GM21367 (cell line): ENCODE results near the gene PTRHD1.

Experiments
- ATAC-seq: cut with Tn5 transposase; IDR thresholded peaks from one replicate; pipeline ENCODE4 v1.9.1; 2021; ENCODE audit not compliant: unreplicated experiment

Gene PTRHD1

GRCh38 chr2:24830786-24831185, 37.6 kb upstream of the PTRHD1 start:
- ATAC-seq = no peak

- no peak for ATAC-seq
Observed at GRCh38 chr2:24830351-24830750, 37.2 kb upstream of the PTRHD1 start.

DNA sequence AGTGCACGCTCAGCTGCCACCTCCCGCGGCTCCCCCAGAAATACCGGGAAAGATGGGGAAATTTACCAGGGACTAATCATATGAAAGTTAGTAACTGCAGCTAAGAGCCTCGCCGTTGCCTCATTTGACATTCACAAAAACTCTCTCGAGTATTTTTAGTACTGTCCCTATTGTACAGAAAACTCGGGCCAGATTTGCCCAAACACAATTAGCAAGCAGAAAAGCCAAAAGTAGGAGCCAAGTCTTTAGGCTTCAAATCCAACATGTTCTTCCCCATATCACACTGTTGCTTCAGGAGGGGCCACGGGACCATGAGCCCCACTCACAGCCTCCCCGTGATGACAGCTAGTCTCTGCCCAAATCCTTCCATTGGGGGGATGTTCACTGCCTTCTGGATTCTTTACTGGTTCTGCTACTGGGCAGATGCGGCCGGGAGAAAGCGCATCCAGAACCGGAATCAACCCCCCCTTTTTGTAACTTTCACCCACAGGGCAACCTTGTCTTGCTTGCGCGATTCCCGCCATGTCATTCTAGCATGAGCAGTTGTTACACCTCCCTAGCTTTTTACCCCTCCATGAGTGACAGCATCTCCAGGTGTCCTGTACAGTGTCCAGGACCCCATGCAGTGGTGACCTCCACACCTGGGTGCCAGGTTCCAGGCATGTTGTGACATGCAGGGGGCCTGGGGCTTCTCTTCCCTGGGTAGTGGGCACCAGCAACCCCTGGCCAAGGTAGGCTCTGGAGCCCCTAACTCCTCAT, 35.2 kb upstream of the PTRHD1 start:
- ATAC-seq = no peak

DNA sequence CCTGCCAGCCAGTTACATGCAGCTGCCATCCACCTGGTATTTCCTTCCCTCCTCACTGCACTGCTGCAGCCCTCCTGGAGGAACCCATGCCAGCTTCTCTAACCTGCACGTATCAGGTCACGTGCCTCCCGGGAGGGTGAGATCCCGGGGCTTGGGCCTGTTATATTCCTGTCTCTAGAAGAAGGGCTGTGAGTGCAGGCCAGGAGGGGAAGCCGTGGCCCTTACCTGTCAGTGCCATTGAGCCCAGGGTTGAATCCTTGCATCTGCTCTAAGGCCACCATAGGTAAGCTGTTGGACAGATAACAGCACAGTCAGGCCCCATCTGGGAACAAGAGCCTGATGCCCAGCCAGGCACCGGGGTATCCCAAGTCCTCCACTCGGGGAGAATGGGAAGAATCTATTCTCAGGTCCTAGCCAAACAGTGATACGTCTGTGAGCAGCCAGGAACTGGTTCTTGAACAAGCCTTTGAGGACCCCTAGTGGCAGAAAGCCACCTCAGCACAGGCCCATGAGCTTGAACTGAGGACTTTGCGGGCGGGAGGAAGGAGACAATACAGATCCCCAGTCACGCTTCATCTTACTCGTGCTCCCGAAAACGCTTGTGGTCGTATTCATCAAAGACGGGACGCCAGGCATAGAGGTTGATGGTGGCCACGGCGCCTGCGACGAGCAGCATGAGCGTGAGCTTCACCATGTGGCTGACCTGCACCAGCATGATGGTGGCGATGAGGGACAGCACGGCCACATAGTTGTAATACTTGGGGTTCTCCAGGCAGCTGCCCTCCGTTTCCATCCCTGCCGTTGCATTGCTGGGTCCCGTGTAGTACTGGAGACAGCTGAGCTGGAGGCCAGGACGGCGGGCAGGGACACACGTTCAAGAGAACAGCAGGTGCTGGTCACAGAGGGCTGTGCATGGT, 34.4 kb upstream of the PTRHD1 start:
- ATAC-seq = peak; percentile 64

DNA sequence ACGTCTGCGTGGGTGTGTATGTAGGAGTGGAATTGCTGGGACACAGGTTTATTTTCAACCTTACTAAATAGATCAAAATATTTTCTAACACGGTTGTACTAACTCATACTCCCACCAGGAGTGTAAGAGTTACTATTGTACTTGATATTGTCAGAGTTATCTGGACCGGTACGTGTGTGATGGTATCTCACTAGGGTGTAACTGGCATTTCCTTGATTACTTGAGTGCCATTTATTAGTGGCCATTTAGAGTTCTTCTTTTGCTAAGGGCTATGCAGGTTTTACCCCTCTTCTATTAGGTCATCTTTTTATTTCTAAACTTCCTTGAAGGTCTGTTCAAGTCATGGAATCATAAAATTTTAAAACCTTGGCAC, 33.6 kb upstream of the PTRHD1 start:
- no peak for ATAC-seq

DNA sequence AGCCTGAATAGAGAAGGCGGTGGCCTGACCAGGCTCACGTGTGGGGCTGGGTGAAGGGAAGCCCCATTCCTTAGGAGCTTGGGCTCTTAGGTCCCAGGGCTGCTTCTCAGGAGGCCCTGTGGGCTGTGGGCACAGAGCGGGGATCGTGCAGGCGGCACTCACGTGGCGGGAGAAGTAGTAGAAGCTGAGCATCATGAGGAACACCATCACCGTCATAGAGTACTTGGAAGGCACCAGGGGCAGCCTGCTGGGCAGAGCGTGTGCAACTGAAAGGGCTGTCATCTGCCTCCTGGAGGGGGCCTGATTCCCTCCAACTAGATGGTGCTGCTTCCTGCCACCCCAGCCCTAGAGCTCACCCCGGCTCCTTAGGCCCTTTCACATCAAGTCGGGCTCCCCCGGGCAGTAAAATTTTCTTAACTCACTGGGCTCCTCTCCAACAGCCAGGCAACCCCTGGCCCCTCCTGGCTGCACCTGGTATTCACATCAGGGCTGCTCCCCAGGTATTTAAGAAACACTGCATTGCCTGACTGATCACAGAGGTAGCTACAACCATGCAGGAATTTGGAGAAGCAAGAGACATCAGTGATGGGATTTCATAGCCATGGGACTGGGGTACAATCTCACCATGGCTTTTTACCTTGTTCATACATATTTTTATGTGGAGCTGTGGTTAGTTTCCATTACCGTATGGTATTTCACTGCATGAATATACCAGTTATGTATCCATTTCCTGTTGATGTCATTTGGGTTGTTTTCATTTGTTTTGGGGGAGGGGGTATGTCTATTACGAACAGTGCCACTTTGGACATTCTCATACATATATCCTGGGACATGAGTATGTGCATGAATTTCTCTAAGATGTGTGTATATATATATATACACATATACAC, 32.9 kb upstream of the PTRHD1 start:
- ATAC-seq = no peak

GRCh38 chr2:24824966-24825882, 32.0 kb upstream of the PTRHD1 start:
- ATAC-seq = no peak

DNA sequence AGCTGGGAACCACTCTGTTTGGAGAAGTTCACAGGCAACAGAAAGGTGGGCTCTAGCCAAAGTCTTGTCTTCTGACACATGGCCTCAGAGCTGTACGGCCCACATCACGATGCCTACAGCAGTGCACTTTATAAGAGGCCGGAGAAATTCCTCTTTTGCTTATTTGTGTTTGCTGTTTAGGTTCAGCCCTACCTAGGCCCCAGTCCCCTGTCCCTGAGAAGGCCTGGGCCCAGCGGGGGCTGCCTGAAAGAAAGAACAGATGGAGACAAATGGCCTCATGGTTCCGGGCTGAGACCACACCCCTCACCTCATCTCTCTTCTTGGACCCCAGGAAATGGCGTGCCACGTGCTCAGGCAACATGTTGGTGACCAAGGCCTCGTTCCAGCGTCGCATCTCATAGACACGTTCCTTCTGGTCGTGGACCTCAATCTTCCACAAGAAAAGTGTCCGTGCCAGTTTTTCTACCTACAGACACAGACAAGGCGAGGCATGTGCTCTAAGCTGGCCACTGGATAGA, 30.9 kb upstream of the PTRHD1 start:
- ATAC-seq = no peak

- ATAC-seq = no peak
Observed at GRCh38 chr2:24822049-24822706, 29.0 kb upstream of the PTRHD1 start.

- ATAC-seq = no peak
Observed at GRCh38 chr2:24821433-24821891, 28.3 kb upstream of the PTRHD1 start.

DNA sequence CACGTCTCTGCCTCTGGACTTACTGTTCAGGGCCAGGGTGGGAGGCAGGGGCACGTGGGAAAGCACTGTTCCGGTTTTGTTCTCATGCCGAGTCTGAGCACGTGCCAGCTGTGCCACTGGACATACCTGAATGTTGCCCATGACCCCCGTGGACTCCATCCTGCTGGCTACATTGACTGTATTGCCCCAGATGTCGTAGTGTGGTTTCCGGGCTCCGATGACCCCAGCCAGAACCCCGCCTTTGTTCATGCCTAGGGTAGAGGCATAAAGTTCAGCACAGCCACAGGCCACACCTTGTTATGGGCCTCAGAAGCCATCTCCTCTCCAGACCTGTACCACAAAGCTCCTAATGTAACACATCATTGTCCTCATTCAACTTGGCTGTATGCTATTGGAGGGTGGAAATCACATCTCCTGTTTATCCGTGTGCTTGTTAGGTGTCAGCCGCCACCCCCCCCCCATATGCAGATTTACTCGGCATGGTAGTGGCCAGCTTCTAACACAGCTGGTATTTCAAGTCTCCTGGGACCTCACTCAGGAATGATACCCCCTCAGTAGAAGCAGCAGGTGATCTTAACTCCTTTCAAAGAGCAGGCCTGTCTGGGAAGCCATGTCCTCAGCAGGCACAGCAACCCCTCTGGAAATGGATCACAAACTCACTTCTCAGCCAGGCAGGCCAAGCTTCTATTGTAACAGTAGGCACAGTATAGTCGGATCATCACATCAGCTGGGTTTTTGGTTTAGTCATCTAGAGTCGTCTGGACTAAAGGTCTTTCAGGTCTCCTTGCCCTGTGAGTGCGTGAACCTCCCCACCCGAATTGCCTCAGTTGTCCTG, 27.6 kb upstream of the PTRHD1 start:
- no peak for ATAC-seq

GRCh38 chr2:24820175-24820513, 27.0 kb upstream of the PTRHD1 start:
- no peak for ATAC-seq

DNA sequence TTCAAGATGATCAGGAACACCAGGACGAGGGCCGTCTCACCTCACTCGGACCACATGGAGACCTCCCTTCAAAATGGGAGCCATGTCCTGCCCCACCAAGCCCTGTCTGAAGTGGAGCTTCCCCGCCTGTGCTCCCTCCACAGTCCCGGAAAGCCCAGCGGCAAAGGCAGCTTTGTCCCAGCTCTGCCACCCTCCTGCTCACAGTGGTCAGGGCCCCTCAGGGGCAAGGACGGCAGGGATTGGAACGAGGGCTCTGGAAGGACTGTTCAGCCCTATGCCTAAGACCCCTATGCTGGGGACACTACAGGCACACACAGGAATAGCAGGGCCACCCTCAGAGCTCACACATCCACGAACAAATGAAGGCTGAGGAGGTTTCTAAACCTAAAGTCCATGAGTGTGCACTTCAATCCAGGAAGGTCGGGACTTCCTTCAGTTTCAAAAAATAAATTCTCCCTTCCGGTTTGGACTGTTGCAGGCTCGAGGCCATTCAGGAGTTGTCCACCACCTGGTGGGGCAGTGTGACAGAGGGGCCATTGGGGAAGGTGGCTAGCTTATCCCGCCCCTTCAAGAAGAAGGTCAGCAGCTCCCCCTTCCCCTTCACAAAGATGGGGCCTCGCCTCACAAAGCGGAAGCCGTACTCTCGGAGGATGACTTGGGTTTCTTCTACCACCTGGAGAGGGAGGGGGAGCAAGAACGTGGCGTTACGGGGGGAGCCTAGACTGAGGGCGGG, 26.4 kb upstream of the PTRHD1 start:
- ATAC-seq = no peak

GRCh38 chr2:24818721-24819167, 25.6 kb upstream of the PTRHD1 start:
- ATAC-seq = no peak

- no peak for ATAC-seq
Observed at GRCh38 chr2:24816884-24817283, 23.7 kb upstream of the PTRHD1 start.

DNA sequence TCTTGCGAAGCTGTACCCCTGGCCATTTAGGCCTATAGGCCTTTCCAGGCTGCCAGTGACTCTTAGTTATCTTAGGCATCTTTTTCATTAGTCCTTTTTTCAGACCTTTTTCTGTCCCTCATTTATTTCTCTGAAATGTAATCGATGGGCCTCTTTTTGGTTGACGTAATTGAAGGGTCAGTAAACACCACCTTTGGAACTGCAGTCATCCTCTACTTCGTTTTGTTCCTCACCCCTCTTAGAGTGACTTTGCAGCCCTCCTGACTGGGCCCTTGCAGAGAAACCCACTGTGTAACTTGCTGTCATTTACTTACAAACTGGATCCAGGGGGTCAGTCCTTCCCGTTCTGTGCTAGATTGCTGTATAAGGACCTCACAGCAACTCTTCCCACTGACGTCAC, 23.2 kb upstream of the PTRHD1 start:
- ATAC-seq = no peak

GRCh38 chr2:24815171-24815570, 22.0 kb upstream of the PTRHD1 start:
- ATAC-seq = no peak

DNA sequence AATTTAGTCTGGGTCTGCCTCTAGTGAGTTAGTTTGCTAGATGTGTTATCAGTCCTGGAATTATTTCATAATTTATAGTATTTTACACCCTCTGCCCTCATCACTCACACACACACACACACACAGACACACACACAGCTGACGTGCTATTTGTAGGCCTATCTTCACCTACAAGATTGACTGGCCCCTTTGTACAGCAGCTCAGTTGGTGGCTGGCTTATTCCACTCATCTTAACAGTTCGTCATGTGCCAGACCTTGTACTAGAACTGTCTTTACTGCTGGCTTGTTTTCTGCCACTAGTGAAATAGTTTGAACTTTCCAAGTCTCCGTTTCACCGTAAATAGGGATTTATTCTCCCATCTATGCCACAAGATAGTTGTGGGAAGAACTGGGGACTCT, 21.3 kb upstream of the PTRHD1 start:
- no peak for ATAC-seq
